ENCODE results near the gene CIDEB. TPM values are rescaled to one million over a fixed set of nuclear protein-coding genes. Genes with fewer than 3 reads are reported as not detected.

Gene CIDEB
- total and polyA plus RNA-seq, 9 of the 15 experiments (the other 6 are each of a cell fraction or from before 2014, with no cell fraction given) = 0.03 to 0.35 (median 0.09) TPM; not detected in 3

DNA sequence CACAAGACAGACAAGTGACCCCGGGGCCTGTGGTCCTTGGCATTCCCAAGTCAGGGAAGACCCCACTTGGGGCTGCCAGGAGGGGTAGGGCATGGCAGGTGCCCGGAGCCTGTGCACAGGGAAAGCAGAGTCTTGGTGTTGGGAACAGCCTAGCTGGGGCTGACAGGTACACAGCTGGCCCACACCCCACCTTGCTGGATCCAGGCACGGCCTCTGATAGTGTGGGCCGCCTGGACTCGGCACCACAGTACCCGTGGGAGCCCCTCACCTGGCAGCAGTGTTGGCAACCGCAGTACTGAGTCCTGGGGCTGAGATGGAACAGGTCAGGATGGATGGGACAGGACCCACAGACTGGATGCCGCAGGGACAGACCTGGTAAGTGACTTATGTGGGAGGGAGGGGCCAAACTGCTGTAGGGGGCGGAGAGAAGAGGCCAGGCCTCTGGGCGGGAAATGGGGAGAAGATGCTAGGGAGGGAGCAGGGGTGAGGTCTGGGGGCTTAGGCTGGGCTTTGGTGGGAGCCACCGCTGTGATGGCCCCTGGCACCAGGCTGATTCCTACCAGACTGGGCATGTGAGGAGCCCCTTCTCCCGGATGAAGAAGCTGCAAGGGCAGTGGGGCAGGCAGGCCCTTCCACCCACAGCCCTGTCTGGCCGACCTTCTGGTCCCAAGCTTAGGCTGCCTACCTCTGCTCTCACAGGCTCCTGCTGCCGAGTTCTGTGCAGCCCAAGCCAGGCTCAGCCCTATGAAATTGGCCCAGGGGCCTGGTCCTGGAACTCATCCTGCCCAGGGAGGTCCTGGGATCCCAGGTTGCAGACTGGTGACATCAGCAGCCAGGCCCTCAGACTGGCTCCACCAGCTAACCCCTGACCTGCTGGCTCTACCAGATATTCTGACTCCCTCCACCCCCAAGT is 44.7 kb downstream of the CIDEB start, which contains the start of gene TGM1 (continued):
- TF ChIP-seq, protein P1, sequence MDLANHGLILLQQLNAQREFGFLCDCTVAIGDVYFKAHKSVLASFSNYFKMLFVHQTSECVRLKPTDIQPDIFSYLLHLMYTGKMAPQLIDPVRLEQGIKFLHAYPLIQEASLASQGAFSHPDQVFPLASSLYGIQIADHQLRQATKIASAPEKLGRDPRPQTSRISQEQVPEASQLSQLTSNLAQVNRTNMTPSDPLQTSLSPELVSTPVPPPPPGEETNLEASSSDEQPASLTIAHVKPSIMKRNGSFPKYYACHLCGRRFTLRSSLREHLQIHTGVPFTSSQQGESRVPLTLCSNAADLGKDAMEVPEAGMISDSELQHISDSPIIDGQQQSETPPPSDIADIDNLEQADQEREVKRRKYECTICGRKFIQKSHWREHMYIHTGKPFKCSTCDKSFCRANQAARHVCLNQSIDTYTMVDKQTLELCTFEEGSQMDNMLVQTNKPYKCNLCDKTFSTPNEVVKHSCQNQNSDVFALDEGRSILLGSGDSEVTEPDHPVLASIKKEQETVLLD (IDR thresholded peaks at IDR 0.05) = no peak
- TF ChIP-seq ZBTB8A (IDR thresholded peaks at IDR 0.05; ENCODE audit: partially characterized antibody) = no peak
- no peak for TF ChIP-seq ZEB2 (IDR thresholded peaks at IDR 0.05)
- TF ChIP-seq CBFA2T3 (IDR thresholded peaks at IDR 0.05) = no peak
- TF ChIP-seq FIP1L1 (IDR thresholded peaks at IDR 0.05; ENCODE audit: low read depth, low read length, poor library complexity, severe bottlenecking) = no peak
- TF ChIP-seq BDP1 (IDR thresholded peaks at IDR 0.05; ENCODE audit: insufficient read depth, insufficient read length) = no peak
- no peak for TF ChIP-seq ZNF445 (CRISPR knock-in tag; IDR thresholded peaks at IDR 0.05; ENCODE audit: low read depth)

DNA sequence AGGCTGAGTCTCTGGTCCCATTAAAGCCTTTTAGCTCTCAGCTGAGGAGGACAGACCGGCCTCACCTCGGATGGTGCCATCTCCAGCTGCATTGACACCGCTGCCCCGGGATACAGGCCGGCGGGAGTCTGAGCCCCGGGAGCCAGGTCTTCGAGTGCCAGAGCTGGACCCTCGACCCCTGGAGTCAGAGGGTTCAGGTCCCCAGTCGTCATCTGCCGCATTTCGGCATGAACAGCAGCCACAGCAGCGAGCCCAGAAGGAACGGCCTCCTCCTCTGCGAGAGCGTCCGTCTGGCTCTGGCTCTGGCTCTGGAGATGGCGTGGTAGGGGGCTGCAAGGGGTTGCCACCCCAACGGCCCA is 45.8 kb downstream of the CIDEB start:
- no peaks in the 10 kb centered on the region for H3K27me3 ChIP-seq (ENCODE audit: control insufficient read depth in 2 of 2, insufficient read depth in 2 of 2, low read length in 2 of 2)
- no TSS peak for BruUV-seq (replicated peaks)
- TF ChIP-seq CHD2 (IDR thresholded peaks at IDR 0.05; ENCODE audit: low read depth, low read length) = no peak
- H3K4me3 ChIP-seq = no peak overlapping the region
- peak overlapping the region in 1 of 2 experiments; percentile 9; a peak in 1 of 4 replicates for H3K9ac ChIP-seq (ENCODE audit: insufficient read depth in 1 of 2, low read depth in 2 of 2, low read length in 2 of 2)
- no peaks in the 10 kb centered on the region for H4K20me1 ChIP-seq (replicated peaks; ENCODE audit: control insufficient read depth, insufficient read depth, low read length)
- DNase-seq (ENCODE audit: extremely low read depth in 1 of 4, low spot score in 3 of 4) = no peak
- ChIA-PET POLR2A (interaction anchor here (1.0 to 1.6 kb wide), 3 partner anchors 8 to 175 kb away, joined by 3 to 4 read pairs (median 4); no protein-coding TSS in a partner anchor), CTCF (ENCODE audit: low intra/inter-chr PET ratio) (no interaction called here)
- no peaks in the 10 kb centered on the region for H3K36me3 ChIP-seq (ENCODE audit: control insufficient read depth, insufficient read depth, low read length)
- H3K27ac ChIP-seq (ENCODE audit: extremely low read depth, low read depth, low read length) = no peak overlapping the region
- no peaks in the 10 kb centered on the region for H3K79me2 ChIP-seq (ENCODE audit: control insufficient read depth, insufficient read depth, low read length)
- 72% methylated on average over 11 of the region's 19 CpGs for WGBS (ENCODE audit: insufficient coverage, low coverage, missing lambda C conversion rate)
- ATAC-seq = no peak
- intact Hi-C loops (cut with micrococcal nuclease) = no loop called here
- H3K9me3 ChIP-seq (replicated peaks; ENCODE audit: control insufficient read depth, insufficient read depth, low read depth, low read length) = no peaks in the 10 kb centered on the region
- H3K4me2 ChIP-seq (ENCODE audit: insufficient read depth, low read length) = no peak overlapping the region
- H2AFZ ChIP-seq (ENCODE audit: low read depth, low read length) = no peak overlapping the region
- H3K9me1 ChIP-seq (ENCODE audit: control insufficient read depth, insufficient read depth, low read length) = no peaks in the 10 kb centered on the region
- no peak for FAIRE-seq
- peaks cover 6 to 51% of the 10 kb centered on the region in 2 experiments; a peak in 4 of 5 replicates for H3K4me1 ChIP-seq (replicated peaks in 1 of 2; ENCODE audit: control insufficient read depth in 2 of 2, insufficient read depth in 2 of 2, low read length in 2 of 2)
- in situ Hi-C loops (cut with MboI) = no loop called here

All from K562 (cell line).